ENCODE data around the gene ADCY1.

- TF ChIP-seq CTCF (IDR thresholded peaks at IDR 0.05; ENCODE audit: low read depth, low read length) (no peak), EZH2phosphoT487 (IDR thresholded peaks at IDR 0.05; ENCODE audit: low read depth) (no peak)
These were observed 96.1 kb downstream of the ADCY1 start for GRCh38 chr7:45670227-45670626.

Data from OCI-LY3 (cell line).